CD4-positive, alpha-beta T cell treated with Interleukin-4 for 1 hour (primary cell): Measurements from ENCODE around the gene KMT2E.

Experiments
- DNase-seq, 2 donors: peaks; one replicate each; pipeline ENCODE4 v3.0.0-alpha.2; 2020 to 2022

KMT2E gene

DNA sequence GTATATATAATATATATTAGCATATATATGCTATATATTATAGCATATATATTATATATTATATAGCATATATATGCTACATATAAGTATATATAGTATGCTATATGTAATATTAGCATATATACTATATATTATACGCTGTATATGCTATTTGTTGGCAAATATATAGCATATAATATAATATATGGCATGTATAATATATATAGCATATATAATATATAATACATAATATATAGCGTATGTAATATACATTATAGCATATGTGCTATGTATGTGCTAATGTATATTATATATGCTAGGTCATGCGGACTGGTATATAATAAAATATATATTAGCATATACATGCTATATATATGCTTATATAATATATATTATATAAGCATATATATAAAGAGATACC lies 72.8 kb downstream of the KMT2E start:
- no peak for DNase-seq

DNA sequence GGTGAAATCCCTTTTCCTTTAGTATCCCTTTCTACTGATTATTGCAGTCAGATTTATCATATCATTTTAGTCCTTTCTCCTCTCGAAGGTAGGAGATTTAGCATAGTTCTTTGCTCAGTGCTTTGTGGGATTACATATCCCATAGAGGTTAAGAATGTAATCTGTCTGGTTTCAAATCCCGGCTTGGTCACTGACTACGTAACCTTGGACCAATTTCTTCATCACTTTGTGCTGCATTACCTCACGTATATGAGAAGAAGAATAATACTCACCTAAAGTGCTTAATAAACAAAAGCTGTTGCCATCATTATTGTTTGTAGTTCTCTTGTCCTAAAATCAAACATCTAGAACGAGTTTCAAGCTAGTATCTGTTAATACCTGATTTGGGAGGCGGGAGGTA lies 74.0 kb downstream of the KMT2E start:
- no peak for DNase-seq

DNA sequence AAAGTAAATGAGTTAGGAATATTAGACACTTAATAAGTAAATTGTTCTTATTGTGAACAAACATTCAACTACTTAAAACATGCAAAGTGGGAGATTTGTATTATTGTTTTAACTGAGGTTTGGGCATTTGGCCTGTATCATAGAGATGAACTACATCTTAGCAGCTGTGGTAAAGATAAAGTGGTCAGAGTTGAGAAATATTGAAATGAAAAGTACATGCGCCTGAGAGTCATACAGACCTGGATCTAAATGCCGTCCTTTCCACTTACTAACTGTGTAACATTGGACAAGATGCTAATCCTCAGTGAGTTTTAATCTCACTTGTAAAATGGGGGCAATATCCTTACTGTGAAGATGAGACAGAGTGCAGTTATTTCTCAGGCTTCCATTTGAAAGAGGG lies 74.5 kb downstream of the KMT2E start:
- no peak for DNase-seq

GRCh38 chr7:105094966-105095365 lies 81.0 kb downstream of the KMT2E start:
- no peak for DNase-seq

- no peak for DNase-seq
Observed at GRCh38 chr7:105096306-105096705, 82.3 kb downstream of the KMT2E start.

- DNase-seq = no peak
Observed at GRCh38 chr7:105097619-105098018, 83.6 kb downstream of the KMT2E start.

DNA sequence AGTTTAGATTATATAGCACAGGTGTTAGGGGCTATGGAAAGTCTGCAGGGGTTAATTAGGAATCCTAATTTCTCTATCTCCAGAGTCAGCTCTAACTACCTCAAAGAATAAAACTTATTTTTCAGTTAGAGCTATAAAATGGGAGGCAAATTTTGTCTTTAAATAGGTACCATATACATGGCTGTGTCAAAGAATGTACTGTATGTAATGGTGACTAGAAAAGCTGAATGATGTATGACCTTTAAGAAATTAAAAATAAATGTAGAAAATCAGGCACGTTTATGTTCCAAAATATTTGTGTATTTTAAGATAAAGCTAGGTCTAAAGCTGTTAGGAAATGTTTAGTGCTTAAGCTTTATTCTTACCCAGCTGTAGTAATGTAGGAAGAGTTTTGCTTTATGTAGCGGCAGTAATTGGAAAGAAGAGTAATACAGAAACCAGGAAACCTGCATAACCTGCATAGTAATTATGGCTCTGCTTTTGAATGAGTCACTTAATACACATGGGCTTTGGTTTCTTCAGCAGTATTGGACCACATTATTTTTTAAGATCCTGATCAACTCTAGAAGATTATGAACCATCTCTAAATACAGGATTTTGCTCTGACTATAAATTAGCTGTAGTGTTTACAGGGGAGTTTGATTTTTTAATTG lies 85.0 kb downstream of the KMT2E start:
- DNase-seq = no peak

GRCh38 chr7:105101864-105102263 lies 87.9 kb downstream of the KMT2E start:
- DNase-seq = no peak

DNA sequence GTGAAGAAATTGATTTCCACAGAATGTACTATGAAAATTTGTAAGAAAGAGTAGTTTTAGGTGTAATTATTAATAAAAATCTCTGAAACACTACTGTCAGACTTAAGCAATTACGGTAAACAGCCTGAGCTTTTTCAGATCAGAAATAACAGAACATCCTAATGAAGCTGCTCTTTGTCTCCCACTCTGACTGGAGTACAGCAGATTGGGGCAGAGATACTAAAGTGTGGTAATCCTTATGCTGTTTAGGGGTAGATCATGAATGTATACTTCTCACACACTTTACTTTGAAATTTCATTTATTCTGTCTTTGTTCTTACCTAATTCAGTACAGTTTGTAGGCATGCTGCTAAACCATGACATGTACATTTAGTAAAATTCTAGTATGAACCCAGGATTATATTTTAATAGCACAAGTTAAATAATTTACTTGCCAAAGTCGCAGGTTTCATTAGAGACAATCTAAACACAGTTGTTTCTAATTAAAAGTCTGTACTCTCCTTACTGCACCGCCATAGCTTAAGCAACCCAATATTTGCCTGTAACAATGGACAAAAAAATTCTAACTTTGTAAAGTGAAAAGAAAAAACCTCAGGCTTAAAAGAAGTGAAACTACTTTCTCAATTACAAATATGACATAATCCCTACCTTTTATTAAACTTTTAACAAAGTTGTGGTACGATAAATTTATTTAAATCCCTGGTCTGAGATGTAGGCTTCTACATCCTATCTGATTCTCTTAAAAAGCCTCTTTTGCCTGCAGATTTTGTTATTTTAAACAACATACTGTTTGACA lies 88.8 kb downstream of the KMT2E start:
- no peak for DNase-seq

DNA sequence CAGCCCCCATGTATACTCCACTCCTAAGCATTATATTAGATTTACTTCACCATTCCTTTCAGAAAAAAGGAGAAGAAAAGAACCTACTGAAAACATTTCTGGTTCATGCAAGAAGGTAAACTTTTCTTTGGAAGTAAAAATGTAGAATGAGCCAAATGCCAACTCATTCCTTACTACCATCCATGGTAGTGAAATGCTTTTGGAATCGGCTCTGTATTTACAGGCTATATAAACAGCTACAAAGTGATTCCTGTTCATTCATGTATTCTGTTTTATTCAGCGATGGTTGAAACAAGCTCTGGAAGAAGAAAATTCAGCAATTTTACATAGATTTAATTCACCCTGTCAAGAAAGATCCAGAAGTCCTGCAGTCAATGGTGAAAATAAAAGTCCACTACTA lies 91.6 kb downstream of the KMT2E start:
- no peak for DNase-seq

DNA sequence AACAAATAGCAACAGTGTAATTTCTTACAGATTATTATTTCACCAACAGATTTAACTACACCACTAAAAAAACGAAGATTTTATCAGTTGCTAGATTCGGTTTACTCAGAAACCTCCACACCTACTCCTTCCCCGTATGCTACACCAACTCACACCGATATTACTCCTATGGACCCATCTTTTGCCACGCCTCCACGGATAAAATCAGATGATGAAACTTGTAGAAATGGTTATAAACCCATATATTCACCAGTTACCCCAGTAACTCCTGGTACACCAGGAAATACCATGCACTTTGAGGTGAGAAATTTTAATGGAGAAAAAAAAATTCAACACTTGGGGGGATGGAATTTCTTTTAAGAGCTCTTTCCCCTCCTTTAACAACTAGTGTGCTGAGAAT lies 92.5 kb downstream of the KMT2E start:
- no peak for DNase-seq

GRCh38 chr7:105107458-105107857 lies 93.5 kb downstream of the KMT2E start:
- no peak for DNase-seq

GRCh38 chr7:105112440-105113418 lies 98.7 kb downstream of the KMT2E start:
- no peak for DNase-seq

DNA sequence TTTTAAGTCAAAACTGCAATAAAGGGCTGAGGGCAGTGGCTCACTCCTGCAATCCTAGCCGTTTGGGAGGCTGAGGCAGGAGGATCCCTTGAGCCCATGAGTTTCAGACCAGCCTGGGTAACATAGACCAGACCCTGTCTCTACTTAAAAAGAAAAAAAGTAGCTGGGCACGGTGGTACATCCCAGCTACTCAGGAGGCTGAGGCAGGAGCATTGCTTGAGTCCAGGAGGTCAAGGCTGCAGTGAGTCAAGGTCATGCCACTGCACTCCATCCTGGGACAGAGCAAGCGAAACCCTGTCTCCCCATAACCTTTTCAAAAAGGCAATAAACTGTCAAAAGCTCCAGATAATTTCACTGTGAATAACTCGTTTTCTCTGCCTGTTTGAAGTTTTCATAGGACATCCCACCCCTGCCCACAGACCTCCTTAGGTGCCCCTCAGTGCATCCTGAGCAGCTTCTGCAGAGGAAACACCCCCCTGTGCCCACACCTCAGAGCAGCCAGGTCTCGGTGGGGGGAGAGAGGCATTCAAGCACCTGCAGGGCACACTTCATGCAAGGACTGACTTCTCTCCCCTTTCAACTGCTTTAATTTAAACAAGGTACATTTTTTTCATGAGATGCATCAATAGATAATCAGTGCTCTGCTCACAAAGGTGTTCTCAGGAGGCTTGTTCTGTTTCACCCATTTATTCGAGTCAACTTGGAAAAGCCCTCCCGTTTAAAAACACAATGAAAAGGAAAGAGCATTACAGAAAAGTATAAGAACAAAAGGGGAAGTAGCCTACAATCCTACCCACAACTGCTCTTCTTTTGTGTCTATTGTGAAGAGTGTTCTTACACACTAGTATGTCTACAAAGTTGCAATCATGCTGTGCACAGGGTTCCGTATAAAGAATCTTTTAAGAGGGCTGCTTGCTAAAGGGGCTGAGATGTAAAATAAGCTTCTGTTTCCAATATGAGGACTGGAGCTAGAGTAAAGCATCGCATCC lies 104.9 kb downstream of the KMT2E start:
- DNase-seq = no peak

- no peak for DNase-seq
Observed at GRCh38 chr7:105122619-105123018, 108.6 kb downstream of the KMT2E start.

- DNase-seq = no peak
Observed at GRCh38 chr7:105125745-105126144, 111.7 kb downstream of the KMT2E start.

GRCh38 chr7:105126436-105126975 lies 112.5 kb downstream of the KMT2E start:
- no peak for DNase-seq

DNA sequence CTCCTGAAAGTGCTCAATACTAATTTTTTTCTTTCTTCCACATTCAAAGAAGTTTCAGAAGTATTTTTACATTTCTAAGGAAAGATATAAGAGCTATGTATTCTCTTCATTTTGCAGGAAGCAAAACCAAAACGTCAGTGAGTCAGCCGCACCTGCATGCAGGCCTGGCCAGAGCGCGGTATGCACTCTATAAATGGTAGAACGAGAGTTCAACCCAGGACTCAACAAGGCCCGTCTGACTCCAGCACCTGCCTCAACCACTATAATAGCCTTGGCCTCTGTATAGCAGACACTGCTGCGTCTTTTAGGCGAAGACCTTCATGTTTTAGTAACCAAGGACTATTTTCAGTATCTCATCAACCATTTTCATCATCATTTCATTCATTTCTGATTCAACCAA lies 113.2 kb downstream of the KMT2E start:
- no peak for DNase-seq

DNA sequence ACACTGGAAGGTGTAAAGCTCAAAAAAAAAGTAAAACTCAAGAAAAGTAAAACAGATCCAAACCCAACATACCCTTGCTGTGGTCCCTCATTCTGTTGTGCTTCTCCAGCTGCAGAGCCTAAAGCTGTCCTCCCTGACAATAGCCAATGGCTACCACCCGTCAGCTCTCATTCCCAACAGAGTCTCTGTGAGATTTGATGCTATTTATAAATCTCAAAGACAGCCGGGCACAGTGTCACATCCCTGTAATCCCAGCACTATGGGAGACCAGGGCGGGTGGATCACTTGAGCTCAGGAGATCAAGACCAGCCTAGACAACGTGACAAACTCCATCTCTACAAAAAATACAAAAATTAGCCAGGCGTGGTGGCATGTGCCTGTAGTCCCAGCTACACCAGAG lies 116.0 kb downstream of the KMT2E start:
- no peak for DNase-seq

- no peak for DNase-seq
Observed at GRCh38 chr7:105130580-105130979, 116.6 kb downstream of the KMT2E start.

DNA sequence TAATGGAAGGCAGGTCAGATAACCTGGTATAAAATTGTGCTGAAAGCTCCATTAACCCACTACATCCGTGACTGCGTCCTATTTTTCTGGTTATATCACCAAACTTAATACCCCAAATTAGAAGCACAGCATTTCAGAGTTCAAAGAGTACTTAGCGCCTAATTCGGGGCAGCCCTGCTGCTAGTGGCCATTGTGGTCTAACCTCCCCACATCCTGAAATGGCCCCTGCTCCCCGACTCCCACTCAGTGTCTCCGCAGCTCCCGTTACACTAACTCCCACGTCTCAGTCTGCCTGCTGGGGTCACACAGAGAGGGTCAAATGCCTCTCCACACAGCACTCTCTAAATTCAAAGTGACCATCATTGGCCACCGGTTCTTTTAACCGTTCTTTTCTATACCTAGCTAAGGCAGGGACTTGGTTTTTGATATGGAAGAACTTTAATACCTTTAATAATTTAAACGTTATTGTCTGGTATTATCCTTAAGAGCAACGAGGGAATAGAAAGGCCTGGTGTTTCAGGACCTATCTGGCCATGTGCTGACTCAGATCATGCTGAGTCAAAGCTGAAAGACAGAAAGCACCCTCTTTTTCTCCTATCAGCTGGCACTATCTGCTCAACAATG lies 117.1 kb downstream of the KMT2E start:
- no peak for DNase-seq
